HG02970 (cell line): ENCODE data around the gene SLC44A1.
A peak's percentile ranks its signal among the peaks of the same experiment; 100 is the strongest.
"Not testable (repeated sequence)": the region's sequence is repeated elsewhere in the genome, so short reads cannot be mapped to it uniquely, and the experiment has no call there.

Experiments used
- ATAC-seq: cut with Tn5 transposase; IDR thresholded peaks from one replicate; pipeline ENCODE4 v1.9.1; 2021; ENCODE audit warnings: mild to moderate bottlenecking, moderate library complexity, moderate number of reproducible peaks; ENCODE audit not compliant: unreplicated experiment, low FRiP score

The SLC44A1 gene

GRCh38 chr9:105241356-105242043 lies 3.0 kb upstream of the SLC44A1 start:
- no peak for ATAC-seq

DNA sequence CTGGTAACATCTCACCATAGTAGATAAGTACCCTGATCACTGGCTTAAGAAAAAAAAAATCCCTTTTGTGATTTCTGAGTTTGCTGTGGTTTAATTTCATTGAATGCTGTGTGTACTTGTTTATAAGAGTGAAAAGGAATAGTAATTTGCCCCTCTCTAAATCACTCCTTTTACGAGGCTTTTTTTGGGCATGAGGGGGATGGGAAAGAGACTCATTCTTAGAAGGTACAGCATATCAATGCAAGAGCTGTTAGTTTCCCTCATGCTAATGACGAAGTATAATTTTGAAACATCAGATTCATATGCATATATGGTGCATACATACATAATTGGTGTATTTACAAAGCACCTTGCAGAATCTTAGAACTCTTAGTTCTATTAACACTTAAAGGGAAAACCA lies 2.4 kb upstream of the SLC44A1 start:
- ATAC-seq = no peak

GRCh38 chr9:105242557-105242956 lies 1.9 kb upstream of the SLC44A1 start:
- ATAC-seq = no peak

DNA sequence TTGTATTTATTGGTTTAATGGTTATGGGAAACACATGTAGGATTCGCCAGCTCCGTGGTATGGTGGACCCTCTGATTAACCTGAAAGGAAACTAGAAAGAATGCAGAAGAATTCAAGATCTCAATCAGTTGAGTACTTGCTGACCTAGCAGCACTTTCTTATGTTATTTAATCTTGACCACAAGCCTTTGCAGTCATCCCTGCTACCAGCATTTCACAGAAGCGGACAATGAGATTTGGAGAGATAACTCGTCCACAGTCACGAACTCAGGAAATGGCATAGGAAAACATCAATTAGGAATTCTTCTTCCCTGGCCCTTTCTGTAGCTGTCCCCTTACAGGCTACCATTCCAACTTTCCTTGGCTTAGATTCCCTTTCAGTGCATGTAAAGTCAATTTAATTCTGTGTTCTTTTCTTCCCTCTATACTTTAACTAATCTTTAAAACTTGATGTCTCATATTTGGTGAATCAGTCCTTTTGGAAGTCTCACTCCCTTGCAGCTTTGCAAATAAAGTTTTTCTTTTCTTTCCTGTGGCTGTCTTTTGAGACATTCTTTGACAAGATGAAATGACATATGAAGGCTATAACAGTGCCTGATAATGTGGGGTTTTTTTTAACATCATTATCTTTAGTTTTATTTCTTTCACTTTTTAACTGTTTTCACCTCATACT lies 1.3 kb upstream of the SLC44A1 start:
- ATAC-seq = no peak

- peak; percentile 53 for ATAC-seq
These were observed 230 bp downstream of the SLC44A1 start for GRCh38 chr9:105244734-105245028.

DNA sequence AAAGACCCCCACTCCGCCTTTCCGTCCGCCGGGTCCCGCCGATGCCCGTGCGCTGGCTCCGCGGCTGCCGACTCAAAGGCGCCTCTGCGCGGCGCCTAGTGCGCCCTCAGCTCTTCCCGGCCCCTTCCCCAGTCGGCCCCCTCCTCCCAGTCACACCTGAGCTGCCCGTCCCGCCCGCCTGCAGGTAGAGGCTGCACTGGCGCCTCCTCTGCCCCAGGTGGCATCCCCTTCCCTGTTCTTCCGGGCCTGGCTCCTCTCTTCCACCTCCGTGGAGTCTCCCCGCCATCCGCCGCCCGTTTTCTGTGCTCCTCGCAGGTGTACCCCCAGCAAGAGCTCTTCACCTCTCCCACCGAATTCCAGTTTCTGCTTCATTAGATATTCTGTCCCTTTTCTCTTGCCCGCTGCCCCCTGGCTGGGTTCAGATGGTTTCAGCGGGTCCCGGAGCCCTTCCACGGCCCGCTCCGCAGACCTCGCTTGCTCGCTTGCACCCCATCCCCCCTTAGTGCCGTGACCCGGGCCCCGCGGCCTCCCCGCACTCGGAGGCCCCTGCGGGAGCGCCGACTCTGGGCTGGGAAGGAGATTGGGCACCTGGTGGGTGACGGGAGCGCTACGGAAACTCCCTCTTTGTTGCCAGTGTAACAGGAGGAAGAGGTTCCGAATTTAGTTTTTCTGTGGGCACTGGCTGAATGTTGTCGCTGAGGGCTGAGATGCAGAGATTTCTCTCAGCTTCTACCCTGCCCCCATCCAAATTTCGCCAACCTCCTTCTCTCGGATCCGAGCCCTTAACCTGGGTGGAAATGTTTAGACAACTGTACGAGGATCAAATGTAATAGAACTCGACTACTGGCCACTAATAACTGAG lies 809 bp downstream of the SLC44A1 start:
- ATAC-seq = peak; percentile 20

- no peak for ATAC-seq
These were observed 1.4 kb downstream of the SLC44A1 start for GRCh38 chr9:105245891-105246161.

DNA sequence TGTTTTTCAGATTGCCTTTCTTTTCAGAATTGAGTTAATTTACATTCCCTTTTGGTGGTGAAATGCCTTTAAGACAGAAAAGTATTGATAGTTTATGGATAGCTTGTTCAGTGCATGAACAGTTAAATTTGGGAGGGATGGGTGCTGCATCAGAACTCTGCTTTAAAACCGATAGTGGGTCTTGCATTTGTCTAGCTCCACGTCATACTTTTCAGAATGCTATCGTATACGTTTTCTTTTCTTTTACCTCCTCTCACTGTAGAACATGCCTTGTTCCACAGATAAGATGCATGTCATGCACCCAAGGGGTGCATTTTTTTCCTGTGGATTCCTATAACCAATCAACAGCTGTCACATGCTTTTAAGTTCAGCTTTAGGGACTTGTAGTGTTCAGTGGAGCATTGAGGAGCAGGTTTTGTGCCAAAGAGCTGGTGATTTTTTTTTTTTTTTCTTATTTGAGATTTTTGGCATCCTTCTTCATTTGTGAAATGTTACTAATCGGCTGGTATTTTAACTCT lies 2.3 kb downstream of the SLC44A1 start:
- no peak for ATAC-seq

DNA sequence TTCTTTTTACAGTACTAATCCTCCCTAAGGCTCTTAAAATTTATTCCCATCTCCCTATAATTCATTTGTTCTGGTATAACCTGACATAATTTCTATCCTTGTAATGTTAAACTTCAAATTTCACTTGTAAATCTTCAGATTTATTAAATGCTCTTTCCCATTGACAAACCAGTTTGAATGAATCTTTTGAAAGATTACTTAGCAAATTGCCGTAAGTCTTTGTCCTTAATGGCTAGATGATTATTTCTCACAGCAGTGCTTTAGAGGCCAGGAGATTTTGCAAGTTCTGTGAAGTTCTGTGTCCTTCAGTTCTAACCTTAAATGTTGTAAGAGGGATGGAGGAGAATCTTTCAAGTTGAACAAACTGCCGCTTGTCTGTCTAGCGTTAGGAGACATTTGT lies 4.2 kb downstream of the SLC44A1 start:
- ATAC-seq = no peak

- ATAC-seq = no peak
These were observed 6.7 kb downstream of the SLC44A1 start for GRCh38 chr9:105251133-105251532.

DNA sequence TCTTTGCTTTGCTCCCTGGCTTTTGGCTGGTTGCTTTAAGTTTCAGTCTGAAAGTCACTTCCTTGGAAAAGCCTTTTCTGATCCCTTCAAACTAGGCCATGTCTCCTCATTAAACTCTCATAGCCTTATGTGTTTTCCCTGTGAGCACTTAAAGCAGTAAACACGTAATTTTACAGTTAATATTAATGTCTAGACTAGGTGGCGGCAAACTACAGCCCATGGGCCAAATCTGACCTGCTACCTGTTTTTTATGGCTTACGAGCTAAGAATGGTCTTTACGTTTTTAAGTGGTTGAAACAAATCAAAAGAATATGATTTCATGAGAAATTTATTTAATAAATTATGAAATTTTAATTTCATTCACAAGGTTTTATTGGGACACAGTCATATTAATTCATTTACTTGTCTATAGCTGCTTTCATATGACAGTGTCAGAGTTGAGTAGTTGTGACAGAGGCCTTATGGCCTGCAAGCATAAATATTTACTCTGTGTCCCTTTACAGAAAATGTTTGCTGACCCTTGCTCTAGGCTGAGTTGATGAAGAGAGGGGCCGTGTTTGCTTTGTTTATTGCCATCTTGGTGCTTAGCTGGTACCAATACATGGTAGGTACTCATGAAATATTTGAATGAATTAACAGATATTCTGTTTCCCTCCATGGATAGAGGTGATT lies 7.4 kb downstream of the SLC44A1 start:
- ATAC-seq = no peak

DNA sequence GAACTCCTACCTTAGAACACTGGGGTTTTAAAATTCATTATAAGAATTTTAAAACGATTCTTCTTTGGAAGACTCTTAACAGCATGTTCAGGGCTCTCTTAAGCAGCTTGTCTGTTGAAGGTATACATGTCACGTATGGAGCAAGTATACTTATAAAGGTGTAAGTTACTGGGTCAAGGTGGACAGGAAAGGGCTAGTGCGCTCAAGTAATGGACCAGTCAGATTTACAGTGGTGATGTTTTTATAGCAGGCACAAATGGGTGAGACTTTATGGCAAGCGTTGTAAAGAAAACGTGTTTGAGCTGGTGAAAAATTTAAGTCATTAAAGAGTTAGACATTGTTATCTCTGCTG lies 7.9 kb downstream of the SLC44A1 start:
- ATAC-seq = no peak

GRCh38 chr9:105254226-105254625 lies 9.8 kb downstream of the SLC44A1 start:
- no peak for ATAC-seq

GRCh38 chr9:105255421-105255820 lies 11.0 kb downstream of the SLC44A1 start:
- no peak for ATAC-seq

DNA sequence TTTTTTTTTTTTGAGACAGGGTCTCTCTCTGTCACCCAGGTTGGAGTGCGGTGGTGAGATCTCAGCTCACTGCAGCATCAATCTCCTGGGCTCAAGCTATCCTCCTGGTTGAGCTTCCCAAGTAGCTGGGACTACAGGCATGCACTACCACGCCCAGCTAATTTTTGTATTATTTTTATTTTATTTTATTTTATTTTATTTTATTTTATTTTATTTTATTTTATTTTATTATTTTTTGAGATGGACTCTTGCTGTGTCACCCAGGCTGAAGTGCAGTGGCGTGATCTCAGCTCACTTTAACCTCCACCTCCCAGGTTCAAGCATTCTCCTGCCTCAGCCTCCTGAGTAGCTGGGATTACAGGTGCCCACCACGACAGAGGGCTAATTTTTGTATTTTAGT lies 12.1 kb downstream of the SLC44A1 start:
- ATAC-seq = not testable (repeated sequence)

DNA sequence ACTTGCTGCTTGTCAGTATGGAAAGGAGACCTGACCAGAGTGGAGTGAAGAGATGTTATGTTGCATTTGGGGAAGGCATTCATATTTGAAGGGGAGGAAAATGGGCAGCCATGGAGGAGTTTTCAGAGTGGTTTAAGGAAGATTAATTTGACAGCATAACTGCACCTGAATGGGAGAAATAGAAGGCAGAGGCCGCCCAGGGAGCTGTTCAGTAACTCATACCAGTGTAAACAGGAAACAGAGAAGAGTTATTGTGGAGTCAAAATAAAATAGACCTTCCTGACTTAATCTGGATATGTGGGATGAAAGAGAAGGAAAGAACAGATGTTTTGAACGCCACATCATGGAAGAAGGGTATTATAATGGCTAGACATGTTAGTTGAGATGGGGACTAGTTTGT lies 13.4 kb downstream of the SLC44A1 start:
- ATAC-seq = no peak

DNA sequence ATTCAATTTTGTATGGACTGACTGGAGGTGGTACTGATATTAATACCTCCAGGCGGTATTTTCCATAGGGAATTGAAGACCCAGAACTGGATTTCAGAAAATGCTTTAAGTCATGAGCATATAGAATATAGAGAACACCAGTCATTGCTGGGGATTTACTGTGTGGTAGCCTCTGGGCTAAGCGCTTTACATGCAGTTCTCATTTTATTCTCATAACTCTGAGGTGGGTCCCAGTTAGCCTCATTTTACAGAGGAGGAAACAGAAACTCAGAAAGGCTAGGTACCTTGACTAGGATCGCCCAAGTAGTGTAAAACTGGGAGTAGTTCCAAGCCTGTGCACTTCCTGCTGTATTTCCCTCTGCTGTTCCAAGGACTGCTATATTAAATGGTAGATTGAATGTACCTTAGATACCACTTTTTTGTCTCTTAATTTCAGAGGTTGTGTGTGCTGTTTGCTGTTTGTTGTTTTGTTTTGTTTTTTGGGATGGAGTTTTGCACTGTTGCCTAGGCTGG lies 13.8 kb downstream of the SLC44A1 start:
- no peak for ATAC-seq

DNA sequence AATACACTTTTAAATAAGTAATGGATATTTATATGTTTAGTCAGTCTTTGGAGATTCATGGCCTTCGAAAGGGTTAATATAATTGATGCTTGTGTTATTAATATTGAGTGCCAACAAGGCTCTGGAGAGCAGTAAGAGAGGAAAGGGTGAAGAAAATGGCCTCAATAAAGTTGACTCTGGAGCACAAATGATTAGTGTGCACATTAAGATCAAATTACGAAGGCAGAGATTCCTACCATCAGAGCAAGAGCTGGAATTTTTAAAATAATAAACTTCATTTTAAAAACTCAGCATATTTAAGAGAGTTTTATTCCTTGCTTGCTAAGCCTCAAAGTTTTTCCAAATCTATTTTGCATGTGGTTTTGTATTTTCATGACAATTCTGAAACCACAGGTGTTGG lies 14.8 kb downstream of the SLC44A1 start:
- ATAC-seq = no peak

DNA sequence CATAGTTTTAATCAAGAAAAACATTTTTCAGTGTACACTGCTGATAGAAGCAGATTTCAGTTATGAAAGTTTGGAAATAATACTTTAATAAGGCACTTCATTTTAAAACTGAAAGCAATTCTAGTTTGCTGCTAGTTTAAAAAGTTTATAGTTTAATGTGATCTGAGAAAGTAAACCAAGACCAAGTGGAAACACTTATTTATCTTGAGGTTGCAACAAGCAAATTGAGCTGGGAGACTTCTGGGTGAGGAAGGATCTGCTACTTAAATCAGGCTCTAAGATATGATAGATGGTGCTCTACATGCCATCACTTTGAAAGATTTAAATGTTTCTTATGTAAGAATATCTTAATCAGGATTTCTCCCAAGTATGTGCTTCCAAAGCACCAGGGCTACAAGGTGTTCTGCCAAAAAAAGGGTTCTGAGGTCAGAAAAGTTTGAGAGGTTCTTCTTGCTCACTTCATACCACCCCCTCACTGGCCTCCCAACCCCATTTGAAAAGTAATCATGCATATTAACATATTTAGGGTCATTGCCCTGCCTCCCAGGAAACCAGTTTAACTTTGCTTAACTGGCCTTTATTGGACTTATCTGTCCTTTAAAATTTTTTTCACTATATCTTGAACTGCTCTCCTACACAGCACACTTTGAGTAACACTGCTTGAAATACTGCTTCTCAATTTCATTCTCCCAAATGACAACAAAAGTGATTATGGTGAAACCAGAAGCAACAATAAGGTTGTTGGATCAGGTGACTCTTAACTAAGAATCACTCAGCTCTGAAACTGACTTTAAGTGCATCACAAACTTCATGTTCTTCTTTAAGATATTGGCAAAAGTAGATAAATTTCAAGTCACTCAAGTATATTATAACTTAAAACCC lies 15.5 kb downstream of the SLC44A1 start:
- no peak for ATAC-seq

DNA sequence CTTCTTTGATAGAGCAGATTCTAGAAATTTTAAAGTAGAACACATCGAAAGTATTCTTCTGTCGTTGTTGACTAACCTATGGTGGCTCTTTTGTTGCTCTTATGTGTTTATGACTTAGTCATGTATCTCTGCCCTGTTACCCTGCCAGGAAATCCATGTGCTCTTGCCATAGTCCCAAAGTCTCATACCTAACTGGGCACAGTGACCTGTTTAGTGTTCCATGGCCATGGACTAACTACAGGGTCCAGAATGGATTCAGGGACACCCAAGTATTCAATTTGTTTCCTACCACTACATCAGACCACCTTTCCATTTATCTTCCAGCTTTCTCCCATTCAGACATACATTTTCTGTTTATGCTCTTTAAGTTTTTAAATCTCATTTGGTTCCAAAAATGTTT lies 18.0 kb downstream of the SLC44A1 start:
- no peak for ATAC-seq
